IPS-18a (cell line): ENCODE measurements around the gene TRAIP.
"Not testable (repeated sequence)": the region's sequence is repeated elsewhere in the genome, so short reads cannot be mapped to it uniquely, and the experiment has no call there.

Experiments used
- H3K27ac ChIP-seq: one replicate; pipeline ENCODE4 v1.5.1; 2013; ENCODE audit warnings: low read length
- H3K27me3 ChIP-seq: one replicate; pipeline ENCODE4 v1.6.1; 2013; ENCODE audit warnings: mild to moderate bottlenecking, low read length; ENCODE audit not compliant: control insufficient read depth, insufficient read depth
- H3K36me3 ChIP-seq: one replicate; pipeline ENCODE4 v1.6.1; 2013; ENCODE audit warnings: low read depth, low read length; ENCODE audit not compliant: control insufficient read depth
- H3K4me1 ChIP-seq: one replicate; pipeline ENCODE4 v1.6.1; 2013; ENCODE audit warnings: low read depth, low read length; ENCODE audit not compliant: control insufficient read depth
- H3K4me3 ChIP-seq: one replicate; pipeline ENCODE4 v1.5.1; 2013; ENCODE audit warnings: low read length
- H3K9ac ChIP-seq: one replicate; pipeline ENCODE4 v1.6.1; 2013; ENCODE audit warnings: mild to moderate bottlenecking, low read length, moderate library complexity
- H3K9me3 ChIP-seq: one replicate; pipeline ENCODE4 v1.6.1; 2013; ENCODE audit warnings: low read depth, low read length; ENCODE audit not compliant: control insufficient read depth

TRAIP gene

DNA sequence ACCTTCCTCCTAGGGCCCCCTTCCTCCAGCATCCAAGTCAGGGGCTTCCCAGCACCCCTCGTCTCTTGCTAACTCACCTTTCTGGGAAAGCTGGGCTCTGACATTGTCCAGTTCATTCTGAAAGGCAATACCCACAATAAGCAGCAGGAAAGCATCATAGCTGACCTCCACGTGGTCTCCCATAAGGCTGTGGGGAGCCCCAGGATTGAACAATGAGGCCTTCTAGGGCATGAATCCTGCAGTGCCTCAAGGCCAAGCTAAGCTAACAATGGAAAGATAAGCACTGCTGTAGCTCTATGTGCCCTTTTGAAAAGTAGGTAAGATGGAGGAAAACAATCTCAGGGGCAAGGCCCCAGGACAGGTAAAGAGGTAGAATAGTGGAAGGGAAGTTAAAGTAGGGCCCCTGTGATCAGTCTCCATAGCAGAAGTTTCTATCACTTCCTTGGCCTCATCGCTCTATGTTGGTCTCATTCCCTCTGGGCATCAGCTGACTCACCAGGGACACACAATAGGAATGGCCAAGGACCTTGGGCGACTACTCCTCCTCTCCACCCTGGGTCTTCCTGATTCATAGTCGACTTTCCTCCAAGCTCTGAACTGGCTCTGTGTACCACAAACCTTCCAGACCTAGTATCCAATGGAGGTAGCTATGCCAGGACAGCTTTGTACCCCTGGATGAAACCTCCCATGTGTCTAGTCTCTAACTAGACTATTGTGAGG is 11.7 kb downstream of the TRAIP start:
- Histone ChIP-seq H3K27ac (no peak overlapping the region), H3K9me3 (no peaks in the 10 kb centered on the region), H3K4me1 (no peaks in the 10 kb centered on the region), H3K9ac (no peak overlapping the region), H3K36me3 (peaks cover 40% of the 10 kb centered on the region), H3K27me3 (no peaks in the 10 kb centered on the region), H3K4me3 (no peak overlapping the region)

DNA sequence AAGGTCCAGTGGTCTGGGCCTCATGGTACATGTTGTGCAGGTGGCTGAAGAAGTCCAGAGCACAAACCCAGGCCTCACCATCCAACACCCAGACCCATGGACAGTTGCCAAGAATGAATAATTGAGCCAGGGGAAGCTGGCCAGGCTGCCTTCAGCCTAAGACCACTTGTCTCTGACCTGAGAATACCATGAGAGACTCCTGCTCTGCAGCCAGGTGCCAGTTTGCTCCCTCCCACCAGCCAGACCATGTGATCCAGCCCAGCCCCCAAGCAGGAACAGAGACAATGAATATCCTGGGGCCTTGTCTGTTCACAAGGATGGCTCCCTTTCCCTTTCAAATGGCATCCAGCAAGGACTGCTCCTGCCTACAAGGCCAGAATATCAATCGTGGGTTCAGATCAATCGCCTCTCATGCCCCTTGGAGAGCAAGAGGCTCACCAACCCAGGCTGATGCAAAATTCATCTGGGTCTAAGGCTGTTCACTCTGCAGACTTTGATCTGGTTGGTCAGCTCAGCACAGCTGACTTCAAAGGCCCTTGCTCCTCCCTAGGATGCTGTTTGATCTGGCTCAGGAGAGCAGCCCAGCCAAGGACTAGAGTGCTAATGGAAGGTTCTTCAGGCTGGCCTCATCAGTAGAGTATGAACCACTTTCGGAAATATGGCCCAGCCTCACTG is 13.4 kb downstream of the TRAIP start:
- Histone ChIP-seq H3K27ac (no peak overlapping the region), H3K4me3 (no peak overlapping the region), H3K27me3 (no peaks in the 10 kb centered on the region), H3K9me3 (no peaks in the 10 kb centered on the region), H3K9ac (no peak overlapping the region), H3K36me3 (peaks cover 46% of the 10 kb centered on the region), H3K4me1 (no peaks in the 10 kb centered on the region)

DNA sequence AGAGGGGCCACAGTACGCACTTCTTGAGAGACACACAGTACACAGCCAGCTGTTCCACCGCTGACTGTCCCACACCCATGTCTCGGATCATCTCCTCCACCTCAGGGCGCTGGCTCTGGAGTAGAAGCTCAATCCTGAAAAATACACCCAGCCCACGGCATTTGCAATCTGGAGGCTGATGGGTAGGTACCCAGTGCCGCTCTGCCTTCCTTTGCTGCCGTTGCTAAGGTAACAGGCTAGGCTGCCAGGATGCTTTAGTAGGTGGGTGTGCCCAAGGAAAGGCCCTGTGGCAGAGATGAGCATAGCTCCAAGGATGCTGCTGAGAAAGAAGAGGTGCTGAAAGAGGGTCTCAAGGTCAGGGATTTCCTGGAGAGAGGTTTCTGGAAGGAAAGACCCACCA is 14.6 kb downstream of the TRAIP start:
- H3K27me3 ChIP-seq: no peaks in the 10 kb centered on the region
- no peak overlapping the region for H3K27ac ChIP-seq
- no peak overlapping the region for H3K9ac ChIP-seq
- no peaks in the 10 kb centered on the region for H3K4me1 ChIP-seq
- H3K9me3 ChIP-seq: no peaks in the 10 kb centered on the region
- peaks cover 48% of the 10 kb centered on the region for H3K36me3 ChIP-seq
- no peak overlapping the region for H3K4me3 ChIP-seq

DNA sequence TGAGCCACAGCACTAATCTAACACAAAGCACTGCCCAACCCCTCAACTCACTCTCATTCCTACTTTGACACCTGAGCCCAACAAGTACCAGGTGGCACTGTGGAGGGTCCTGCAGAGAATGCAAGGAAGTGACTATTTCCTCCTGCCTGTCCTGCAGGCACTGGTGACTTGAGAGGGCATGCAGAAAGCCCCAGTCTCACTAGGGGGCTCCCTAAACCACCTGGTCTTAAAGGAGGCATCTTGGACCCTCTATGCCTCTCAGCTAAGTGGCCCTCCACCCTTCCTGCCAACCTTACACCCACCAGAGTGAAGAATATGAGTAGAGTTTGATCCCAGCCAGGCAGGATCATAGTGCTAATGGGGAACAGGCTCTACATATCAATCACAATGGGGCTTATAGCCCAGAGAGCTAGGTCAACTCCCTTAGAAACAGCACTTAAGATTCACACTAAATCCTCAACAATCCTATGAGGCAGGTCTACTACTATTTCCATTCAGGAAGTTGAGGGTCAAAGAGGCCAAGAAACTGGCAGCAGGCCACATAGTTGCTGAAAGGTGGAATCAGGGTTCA is 15.2 kb downstream of the TRAIP start:
- H3K4me1 ChIP-seq: no peaks in the 10 kb centered on the region
- H3K9ac ChIP-seq: no peak overlapping the region
- no peaks in the 10 kb centered on the region for H3K9me3 ChIP-seq
- no peaks in the 10 kb centered on the region for H3K27me3 ChIP-seq
- peaks cover 49% of the 10 kb centered on the region for H3K36me3 ChIP-seq
- H3K27ac ChIP-seq: no peak overlapping the region
- H3K4me3 ChIP-seq: no peak overlapping the region

DNA sequence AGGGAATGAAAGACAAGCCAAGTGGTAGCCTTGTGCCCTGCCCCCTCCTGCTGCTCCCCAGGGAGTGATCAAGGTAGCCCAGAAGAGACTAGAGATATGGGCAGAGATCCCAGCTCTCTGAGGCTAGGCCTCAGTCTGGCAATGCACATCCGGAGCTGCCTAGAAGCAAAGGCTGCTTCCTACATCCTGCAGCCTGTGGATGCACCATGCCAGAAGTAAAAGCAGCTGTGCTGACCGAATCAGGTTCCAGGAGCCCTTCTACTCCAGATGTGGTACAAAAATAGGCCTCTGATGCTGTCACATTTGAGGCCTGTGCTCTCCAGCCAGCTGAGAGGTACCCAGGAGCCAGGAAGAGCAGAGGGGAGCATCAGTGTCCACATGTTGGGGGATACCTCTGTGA is 16.0 kb downstream of the TRAIP start:
- H3K27ac ChIP-seq: no peak overlapping the region

DNA sequence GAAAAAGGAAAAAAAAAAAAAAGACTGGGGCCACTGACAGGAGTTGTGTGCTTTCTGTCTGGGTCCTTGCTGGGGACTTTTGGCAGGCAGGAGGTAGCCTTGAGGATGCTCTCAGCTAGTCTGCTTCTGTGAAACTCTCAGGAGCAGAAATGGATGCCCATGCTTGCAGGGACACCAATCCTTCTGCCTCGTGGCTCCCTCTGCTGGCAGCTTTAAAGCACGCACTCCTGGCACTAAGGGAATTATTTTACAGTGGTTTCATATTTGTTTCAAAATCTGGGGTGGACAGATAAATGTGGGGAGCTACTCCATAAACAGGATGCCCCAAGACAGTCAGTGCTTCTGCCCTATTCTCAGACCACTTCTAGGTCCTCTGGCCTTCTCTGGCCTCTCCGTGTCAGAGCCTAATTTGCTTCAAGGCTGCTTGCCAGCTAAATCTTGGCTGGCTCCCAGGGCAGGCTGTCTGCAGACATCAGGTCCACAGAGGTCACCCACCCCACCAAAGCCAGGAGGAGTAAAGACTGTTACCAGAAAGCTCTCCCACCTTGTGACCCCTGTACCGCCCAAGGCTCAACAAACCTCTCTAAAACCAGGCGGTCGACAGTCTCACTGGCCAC is 17.1 kb downstream of the TRAIP start:
- Histone ChIP-seq H3K36me3 (peaks cover 43% of the 10 kb centered on the region), H3K9me3 (no peaks in the 10 kb centered on the region), H3K4me1 (no peaks in the 10 kb centered on the region), H3K27me3 (no peaks in the 10 kb centered on the region), H3K9ac (no peak overlapping the region), H3K4me3 (no peak overlapping the region), H3K27ac (no peak overlapping the region)

More for the DNA sequence above, 16.0 kb downstream of the TRAIP start:
- H3K4me3 ChIP-seq: no peak overlapping the region
- no peaks in the 10 kb centered on the region for H3K27me3 ChIP-seq
- H3K9me3 ChIP-seq: no peaks in the 10 kb centered on the region
- H3K36me3 ChIP-seq: peaks cover 41% of the 10 kb centered on the region
- H3K9ac ChIP-seq: no peak overlapping the region
- no peaks in the 10 kb centered on the region for H3K4me1 ChIP-seq

DNA sequence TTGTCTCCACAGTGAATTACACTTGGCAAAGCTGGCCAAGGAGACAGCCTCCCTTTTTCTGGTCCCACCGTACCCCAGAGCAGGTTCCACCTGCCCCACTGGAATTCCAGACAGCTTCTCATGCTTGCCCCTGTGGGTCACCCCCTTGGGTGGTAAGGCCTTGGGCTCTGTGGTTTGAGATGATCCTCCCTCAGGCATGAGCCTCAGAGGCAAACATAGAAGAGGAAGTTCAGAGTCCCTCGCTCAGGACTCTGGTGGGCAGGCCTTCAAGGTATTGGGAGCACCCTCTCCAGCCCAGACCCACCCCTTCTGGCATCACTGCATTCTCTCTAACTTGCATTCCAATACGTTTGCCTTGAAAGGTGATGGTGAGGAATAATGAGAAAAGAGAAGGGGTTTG is 25.0 kb downstream of the TRAIP start:
- Histone ChIP-seq H3K9ac (no peak overlapping the region), H3K27ac (no peak overlapping the region), H3K4me1 (no peaks in the 10 kb centered on the region), H3K4me3 (no peak overlapping the region), H3K36me3 (peaks cover 50% of the 10 kb centered on the region), H3K9me3 (no peaks in the 10 kb centered on the region), H3K27me3 (no peaks in the 10 kb centered on the region)

DNA sequence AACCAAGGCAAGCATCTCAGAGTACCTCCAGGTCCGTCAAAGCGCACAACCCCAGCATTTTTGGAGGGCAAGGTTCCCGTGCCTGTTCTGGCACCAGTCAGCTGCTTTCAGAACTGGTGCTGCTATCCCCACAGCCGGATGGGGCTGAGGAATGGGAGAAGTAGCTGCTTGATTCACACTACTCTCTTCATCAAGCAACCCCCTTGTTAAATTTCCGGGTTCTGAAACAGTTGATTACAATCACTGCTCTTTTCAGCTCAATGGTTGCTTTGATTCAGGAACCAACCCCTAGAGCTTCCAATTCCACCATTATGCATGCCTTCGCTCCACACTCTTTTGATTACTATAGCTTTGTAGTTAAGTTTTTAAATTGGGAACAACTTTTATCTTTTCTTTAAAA is 30.3 kb downstream of the TRAIP start:
- Histone ChIP-seq H3K36me3 (peaks cover 28% of the 10 kb centered on the region), H3K4me3 (no peak overlapping the region), H3K9ac (no peak overlapping the region), H3K27me3 (no peaks in the 10 kb centered on the region), H3K9me3 (no peaks in the 10 kb centered on the region), H3K27ac (no peak overlapping the region), H3K4me1 (no peaks in the 10 kb centered on the region)

DNA sequence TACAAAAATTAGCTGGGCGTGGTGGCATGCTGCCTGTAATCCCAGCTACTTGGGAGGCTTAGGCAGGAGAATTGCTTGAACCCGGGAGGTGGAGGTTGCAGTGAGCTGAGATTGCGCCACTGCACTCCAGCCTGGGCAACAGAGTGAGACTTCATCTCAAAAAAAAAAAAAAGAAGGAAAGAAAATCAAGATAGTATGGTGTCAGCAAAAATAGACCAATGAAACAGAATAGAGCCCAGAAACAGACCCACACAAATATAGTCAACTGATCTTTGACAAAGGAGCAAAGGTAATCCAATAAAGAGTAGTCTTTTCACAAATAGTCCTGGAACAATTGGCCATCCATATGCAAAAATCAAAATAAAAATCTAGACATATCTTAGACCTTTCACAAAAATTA is 33.2 kb downstream of the TRAIP start:
- H3K9me3 ChIP-seq, H3K9ac ChIP-seq, H3K27ac ChIP-seq, H3K4me1 ChIP-seq, H3K27me3 ChIP-seq, H3K4me3 ChIP-seq, H3K36me3 ChIP-seq: not testable (repeated sequence)

DNA sequence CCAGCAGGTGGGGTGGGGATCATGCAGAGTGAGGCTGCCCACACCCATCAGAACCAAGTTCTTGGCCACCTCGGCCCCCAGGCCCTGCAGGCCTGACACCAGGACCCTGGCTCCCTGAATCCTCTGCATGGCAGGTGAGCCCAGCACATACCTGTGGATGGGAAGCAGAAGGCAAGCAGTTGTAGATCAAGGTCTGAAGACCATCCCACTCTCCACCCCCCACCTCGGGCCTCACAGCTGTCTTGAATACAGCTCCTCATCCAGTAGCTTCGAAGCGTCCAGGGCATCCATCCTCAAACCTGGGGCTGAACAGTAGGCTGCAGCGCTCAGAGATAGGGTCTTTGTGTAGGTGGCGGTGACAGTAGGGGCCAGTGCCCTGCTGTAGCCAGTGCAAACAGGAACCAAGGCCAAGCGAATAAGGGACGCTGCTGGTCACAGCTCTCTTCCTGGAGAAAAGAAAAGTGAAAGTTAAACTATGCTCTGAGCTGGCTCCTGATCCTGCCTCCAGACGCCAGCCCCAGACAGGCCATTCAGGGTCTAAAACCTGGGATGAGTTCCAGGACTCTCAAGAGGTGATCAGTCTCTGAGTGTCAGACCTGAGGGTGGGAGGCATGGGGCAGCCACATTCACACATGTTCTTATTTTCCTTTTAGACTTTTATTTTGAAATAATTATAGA is 42.7 kb downstream of the TRAIP start, which contains the start of gene UBA7:
Gene UBA7, minus strand, starts transcription at position 457 of the 678 bp plus-strand sequence. Its CDS starts 166 bp downstream, at position 291.
- Histone ChIP-seq H3K9me3 (no peaks in the 10 kb centered on the region), H3K27me3 (no peaks in the 10 kb centered on the region), H3K4me3 (no peak within 1 kb of the TSS), H3K27ac (no peak within 1 kb of the TSS), H3K9ac (no peak within 1 kb of the TSS), H3K36me3 (no peaks in the 10 kb centered on the region), H3K4me1 (no peaks in the 10 kb centered on the region)

DNA sequence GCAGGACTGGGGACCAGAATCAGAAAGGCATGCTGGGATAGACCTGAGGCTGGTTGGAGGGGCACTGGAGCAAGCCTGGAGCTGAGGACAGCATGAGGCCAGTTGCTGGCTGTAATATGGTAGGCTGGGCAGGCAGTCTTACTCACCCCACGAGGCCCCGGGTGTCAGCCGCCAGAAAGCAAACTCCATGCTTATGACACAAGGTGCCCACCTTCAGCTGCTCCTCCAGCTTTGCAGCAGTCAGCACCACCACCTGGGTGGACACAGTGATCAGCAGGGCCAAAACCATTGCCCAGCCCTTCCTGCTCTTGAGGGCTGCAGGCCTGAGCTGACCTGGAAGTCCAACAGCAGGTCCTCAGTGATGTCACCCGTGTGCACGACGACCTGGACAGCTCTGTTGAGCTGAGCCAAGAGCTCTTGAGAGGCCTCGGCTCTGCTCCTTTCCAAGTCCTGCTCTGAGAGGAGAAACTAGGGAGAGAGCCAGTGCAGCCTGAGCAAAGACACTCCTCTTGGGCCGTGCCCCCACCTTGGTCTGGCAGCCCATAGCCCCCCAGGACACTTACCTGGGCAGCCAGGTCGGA is 43.4 kb downstream of the TRAIP start:
- Histone ChIP-seq H3K27me3 (no peaks in the 10 kb centered on the region), H3K4me3 (no peak overlapping the region), H3K27ac (no peak overlapping the region), H3K4me1 (no peaks in the 10 kb centered on the region), H3K9me3 (no peaks in the 10 kb centered on the region), H3K9ac (no peak overlapping the region), H3K36me3 (no peaks in the 10 kb centered on the region)
